Measurements from ENCODE around the gene PLEKHG4. TPM values are rescaled to one million over a fixed set of nuclear protein-coding genes. Genes with fewer than 3 reads are reported as not detected.

PLEKHG4 gene
- total RNA-seq, 4 donors from 2014 or later, result 6.8 to 45.3 (median 17.1) TPM

DNA sequence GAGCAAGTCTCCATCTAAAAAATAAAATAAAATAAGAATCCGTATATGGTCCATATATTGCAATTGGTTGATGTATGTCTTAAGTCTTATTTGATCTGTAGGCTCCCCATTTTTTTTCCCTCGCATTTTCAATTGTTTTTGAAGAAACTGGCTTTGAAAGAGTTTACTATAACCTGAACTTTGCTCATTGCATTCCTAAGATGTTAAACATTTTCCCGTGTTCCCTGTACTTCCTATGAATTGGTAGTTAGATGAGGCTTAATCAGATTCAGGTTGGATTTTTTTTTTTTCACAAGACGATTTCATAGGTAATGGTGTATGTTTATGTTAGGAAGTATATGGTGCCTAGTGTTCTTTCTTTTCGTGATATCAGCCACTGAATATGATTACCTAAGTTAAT lies 50.6 kb downstream of the PLEKHG4 start:
- H3K4me3 ChIP-seq, result no peak overlapping the region
- H3K27ac ChIP-seq, result no peak overlapping the region
- H3K9me3 ChIP-seq, result no peaks in the 10 kb centered on the region
- no peak for DNase-seq
- no peaks in the 10 kb centered on the region for H3K27me3 ChIP-seq
- intact Hi-C loops (cut with DNase I; ENCODE audit: low total_unique reads), result no loop called here
- no peaks in the 10 kb centered on the region for H3K4me1 ChIP-seq
- H3K36me3 ChIP-seq, result no peaks in the 10 kb centered on the region
- TF ChIP-seq, protein P1, sequence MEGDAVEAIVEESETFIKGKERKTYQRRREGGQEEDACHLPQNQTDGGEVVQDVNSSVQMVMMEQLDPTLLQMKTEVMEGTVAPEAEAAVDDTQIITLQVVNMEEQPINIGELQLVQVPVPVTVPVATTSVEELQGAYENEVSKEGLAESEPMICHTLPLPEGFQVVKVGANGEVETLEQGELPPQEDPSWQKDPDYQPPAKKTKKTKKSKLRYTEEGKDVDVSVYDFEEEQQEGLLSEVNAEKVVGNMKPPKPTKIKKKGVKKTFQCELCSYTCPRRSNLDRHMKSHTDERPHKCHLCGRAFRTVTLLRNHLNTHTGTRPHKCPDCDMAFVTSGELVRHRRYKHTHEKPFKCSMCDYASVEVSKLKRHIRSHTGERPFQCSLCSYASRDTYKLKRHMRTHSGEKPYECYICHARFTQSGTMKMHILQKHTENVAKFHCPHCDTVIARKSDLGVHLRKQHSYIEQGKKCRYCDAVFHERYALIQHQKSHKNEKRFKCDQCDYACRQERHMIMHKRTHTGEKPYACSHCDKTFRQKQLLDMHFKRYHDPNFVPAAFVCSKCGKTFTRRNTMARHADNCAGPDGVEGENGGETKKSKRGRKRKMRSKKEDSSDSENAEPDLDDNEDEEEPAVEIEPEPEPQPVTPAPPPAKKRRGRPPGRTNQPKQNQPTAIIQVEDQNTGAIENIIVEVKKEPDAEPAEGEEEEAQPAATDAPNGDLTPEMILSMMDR (IDR thresholded peaks at IDR 0.05), result no peak
- TF ChIP-seq POLR2A (IDR thresholded peaks at IDR 0.05), result no peak

DNA sequence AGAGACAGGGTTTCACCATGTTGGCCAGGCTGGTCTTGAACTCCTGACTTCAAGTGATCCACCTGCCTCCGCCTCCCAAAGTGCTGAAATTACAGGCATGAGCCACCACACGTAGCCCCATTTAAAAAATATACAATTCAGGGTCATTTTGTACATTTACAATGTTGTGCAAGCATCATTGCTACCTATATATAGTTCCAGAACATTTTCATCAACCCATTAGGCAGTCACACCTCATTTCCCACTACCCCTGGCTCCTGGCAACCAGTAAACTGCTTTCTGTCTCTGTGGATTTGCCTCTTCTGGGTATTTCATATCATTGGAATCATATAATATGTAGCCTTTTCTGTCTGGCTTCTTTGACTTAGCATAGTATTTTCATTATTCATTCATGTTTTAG lies 54.0 kb downstream of the PLEKHG4 start:
- no peaks in the 10 kb centered on the region for H3K36me3 ChIP-seq
- H3K9me3 ChIP-seq, result no peaks in the 10 kb centered on the region
- DNase-seq, result no peak
- H3K27me3 ChIP-seq, result no peaks in the 10 kb centered on the region
- no peak overlapping the region for H3K4me3 ChIP-seq
- intact Hi-C loops (cut with DNase I; ENCODE audit: low total_unique reads), result no loop called here
- no peaks in the 10 kb centered on the region for H3K4me1 ChIP-seq
- H3K27ac ChIP-seq, result no peak overlapping the region
- TF ChIP-seq, protein P1 (IDR thresholded peaks at IDR 0.05), result no peak
- TF ChIP-seq POLR2A (IDR thresholded peaks at IDR 0.05), result no peak

DNA sequence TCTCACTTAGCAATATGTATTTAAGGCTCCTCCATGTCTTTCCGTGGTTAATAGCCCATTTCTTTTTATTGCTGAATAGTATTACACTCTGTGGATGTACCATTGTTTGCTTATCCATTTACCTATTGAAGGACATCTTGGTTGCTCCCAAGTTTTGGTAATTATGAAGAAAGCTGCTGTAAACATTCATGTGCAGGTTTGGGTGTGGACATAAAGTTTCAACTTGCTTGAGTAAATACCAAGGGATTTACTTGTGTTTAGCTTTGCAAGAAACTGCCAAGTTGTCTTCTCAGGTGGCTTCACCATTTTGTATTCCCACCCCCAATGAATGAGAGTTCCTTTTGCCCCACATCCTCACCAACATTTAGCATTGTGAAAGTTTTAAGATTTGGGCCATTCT lies 56.8 kb downstream of the PLEKHG4 start:
- TF ChIP-seq, protein P1 (IDR thresholded peaks at IDR 0.05), result no peak
- no peak for TF ChIP-seq POLR2A (IDR thresholded peaks at IDR 0.05)
- no peak overlapping the region for H3K4me3 ChIP-seq
- H3K27me3 ChIP-seq, result no peaks in the 10 kb centered on the region
- no peaks in the 10 kb centered on the region for H3K9me3 ChIP-seq
- H3K27ac ChIP-seq, result no peak overlapping the region
- intact Hi-C loops (cut with DNase I; ENCODE audit: low total_unique reads), result no loop called here
- DNase-seq, result no peak
- no peaks in the 10 kb centered on the region for H3K4me1 ChIP-seq
- no peaks in the 10 kb centered on the region for H3K36me3 ChIP-seq

DNA sequence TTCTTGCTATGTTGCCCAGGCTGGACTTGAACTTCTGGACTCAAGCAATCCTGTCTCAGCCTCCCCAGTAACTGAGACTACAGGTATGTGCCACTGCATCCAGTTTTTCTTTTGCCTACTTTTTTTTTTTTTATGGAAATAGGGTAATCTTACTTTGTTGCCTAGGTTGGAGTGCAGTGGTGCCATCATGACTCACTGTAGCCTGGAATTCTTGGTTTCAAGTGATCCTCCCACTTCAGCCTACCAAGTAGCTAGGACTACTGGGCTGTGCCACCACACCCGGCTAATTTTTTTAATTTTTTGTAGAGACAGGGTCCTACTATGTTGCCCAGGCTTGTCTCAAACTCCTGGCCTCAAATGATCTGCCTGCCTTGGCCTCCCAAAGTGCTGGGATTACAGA lies 57.3 kb downstream of the PLEKHG4 start:
- Histone ChIP-seq H3K4me3 (no peak overlapping the region), H3K27me3 (no peaks in the 10 kb centered on the region), H3K9me3 (no peaks in the 10 kb centered on the region), H3K27ac (no peak overlapping the region), H3K36me3 (no peaks in the 10 kb centered on the region), H3K4me1 (no peaks in the 10 kb centered on the region)
- DNase-seq, result no peak
- intact Hi-C loops (cut with DNase I; ENCODE audit: low total_unique reads), result no loop called here
- TF ChIP-seq, protein P1 (IDR thresholded peaks at IDR 0.05), result no peak
- no peak for TF ChIP-seq POLR2A (IDR thresholded peaks at IDR 0.05)

Other genes with a start within 250 kb of the PLEKHG4 start
- gene PHAF1, start 169.6 kb upstream of the PLEKHG4 start, total RNA-seq, result 10 to 100 TPM; 12.3 to 27.1 (median 21.1) TPM
- 10 to 100 TPM in 3 of 4 donors, 1 to 10 TPM in 1; 2.4 to 40.1 (median 15.1) TPM for gene B3GNT9, start 128.5 kb upstream of the PLEKHG4 start, total RNA-seq
- gene TRADD, start 119.6 kb upstream of the PLEKHG4 start, total RNA-seq, result 10 to 100 TPM in 2 of 4 donors, 1 to 10 TPM in 2; 2.6 to 21.0 (median 10.6) TPM
- 10 to 100 TPM in 2 of 4 donors, 1 to 10 TPM in 1, not detected in 1; 2.6 to 47.4 (median 14.1) TPM for gene FBXL8, start 119.6 kb upstream of the PLEKHG4 start, total RNA-seq
- 10 to 100 TPM in 3 of 4 donors, not detected in 1; 11.3 to 51.9 (median 42.3) TPM for gene HSF4, start 114.8 kb upstream of the PLEKHG4 start, total RNA-seq
- 10 to 100 TPM in 2 of 4 donors, 1 to 10 TPM in 2; 3.3 to 29.7 (median 17.0) TPM for gene NOL3, start 109.0 kb upstream of the PLEKHG4 start, total RNA-seq
- 10 to 100 TPM; 10.9 to 35.4 (median 20.5) TPM for gene MATCAP1, start 95.6 kb upstream of the PLEKHG4 start, total RNA-seq
- gene EXOC3L1, start 89.4 kb upstream of the PLEKHG4 start, total RNA-seq, result 1 to 10 TPM in 3 of 4 donors, under 1 TPM in 1; 0.29 to 5.1 (median 1.8) TPM
- gene E2F4, start 87.4 kb upstream of the PLEKHG4 start, total RNA-seq, result 100 to 1,000 TPM in 1 of 4 donors, 10 to 100 TPM in 3; 49.2 to 294 (median 77.1) TPM
- 1 to 10 TPM in 2 of 4 donors, not detected in 2; 1.6 to 5.4 TPM for gene ELMO3, start 80.4 kb upstream of the PLEKHG4 start, total RNA-seq
- 10 to 100 TPM; 10.2 to 57.9 (median 27.3) TPM for gene TMEM208, start 52.4 kb upstream of the PLEKHG4 start, total RNA-seq
- gene FHOD1, start 32.1 kb upstream of the PLEKHG4 start, total RNA-seq, result 10 to 100 TPM in 3 of 4 donors, 1 to 10 TPM in 1; 2.3 to 37.6 (median 11.8) TPM
- 1 to 10 TPM in 2 of 4 donors, under 1 TPM in 1, not detected in 1; 0.55 to 1.9 (median 1.3) TPM for gene SLC9A5, start 30.6 kb upstream of the PLEKHG4 start, total RNA-seq
- 1 to 10 TPM in 1 of 4 donors, under 1 TPM in 2, not detected in 1; 0.51 to 1.0 (median 0.55) TPM for gene KCTD19, start 47.2 kb downstream of the PLEKHG4 start, total RNA-seq
- 1 to 10 TPM in 1 of 4 donors, under 1 TPM in 1, not detected in 2; 0.46 to 2.8 TPM for gene LRRC36, start 47.3 kb downstream of the PLEKHG4 start, total RNA-seq
- 10 to 100 TPM; 13.4 to 26.6 (median 16.2) TPM for gene TPPP3, start 114.0 kb downstream of the PLEKHG4 start, total RNA-seq
- gene ZDHHC1, start 136.9 kb downstream of the PLEKHG4 start, total RNA-seq, result 10 to 100 TPM; 14.7 to 30.6 (median 25.6) TPM
- 10 to 100 TPM in 2 of 4 donors, 1 to 10 TPM in 2; 1.2 to 82.1 (median 9.7) TPM for gene HSD11B2, start 151.6 kb downstream of the PLEKHG4 start, total RNA-seq
- 100 to 1,000 TPM in 2 of 4 donors, 10 to 100 TPM in 2; 67.4 to 243 (median 100) TPM for gene ATP6V0D1, start 201.6 kb downstream of the PLEKHG4 start, total RNA-seq
- gene AGRP, start 204.0 kb downstream of the PLEKHG4 start, total RNA-seq, result not detected
- 100 to 1,000 TPM in 1 of 4 donors, 10 to 100 TPM in 3; 48.2 to 137 (median 57.4) TPM for gene RIPOR1, start 249.3 kb downstream of the PLEKHG4 start, total RNA-seq

Data from uterus (tissue), 4 donors.